GM18858 (cell line): ENCODE measurements around the gene ZNF516.

Experiments
- ATAC-seq: cut with Tn5 transposase; IDR thresholded peaks from one replicate; pipeline ENCODE4 v1.9.1; 2021; ENCODE audit not compliant: unreplicated experiment

Gene ZNF516

GRCh38 chr18:76444446-76445105 is 50.5 kb downstream of the ZNF516 start:
- ATAC-seq, result no peak

GRCh38 chr18:76443519-76444445 is 51.3 kb downstream of the ZNF516 start:
- ATAC-seq, result no peak

GRCh38 chr18:76442413-76443171 is 52.5 kb downstream of the ZNF516 start:
- no peak for ATAC-seq

GRCh38 chr18:76441668-76442412 is 53.2 kb downstream of the ZNF516 start:
- ATAC-seq, result no peak

GRCh38 chr18:76441002-76441667 is 53.9 kb downstream of the ZNF516 start:
- ATAC-seq, result no peak

GRCh38 chr18:76437910-76438309 is 57.1 kb downstream of the ZNF516 start:
- ATAC-seq, result no peak

GRCh38 chr18:76437011-76437410 is 58.0 kb downstream of the ZNF516 start:
- no peak for ATAC-seq

GRCh38 chr18:76436342-76436741 is 58.7 kb downstream of the ZNF516 start:
- no peak for ATAC-seq

GRCh38 chr18:76435316-76435989 is 59.6 kb downstream of the ZNF516 start:
- ATAC-seq, result no peak

GRCh38 chr18:76434452-76434851 is 60.6 kb downstream of the ZNF516 start:
- no peak for ATAC-seq

GRCh38 chr18:76433788-76434187 is 61.3 kb downstream of the ZNF516 start:
- ATAC-seq, result no peak

GRCh38 chr18:76432970-76433767 is 61.9 kb downstream of the ZNF516 start:
- ATAC-seq, result no peak

GRCh38 chr18:76432274-76432755 is 62.7 kb downstream of the ZNF516 start:
- no peak for ATAC-seq

GRCh38 chr18:76431437-76432273 is 63.4 kb downstream of the ZNF516 start:
- no peak for ATAC-seq

- no peak for ATAC-seq
Observed at GRCh38 chr18:76430636-76431035, 64.4 kb downstream of the ZNF516 start.

- ATAC-seq, result no peak
Observed at GRCh38 chr18:76429262-76430126, 65.5 kb downstream of the ZNF516 start.
